Heart left ventricle (tissue), 13 donors: ENCODE results near the gene HDGFL2.

Experiments
- POLR2A ChIP-seq, 2 donors: fragments of 450-650 bp; IDR thresholded peaks; one replicate each; pipeline ENCODE4 v1.6.1; 2017; ENCODE audit warnings: antibody characterized with exemption in 2 of 2, mild to moderate bottlenecking in 2 of 2, moderate library complexity in 2 of 2
- TF ChIP-seq, protein P1 (sequence below), 12 donors: fragments of 200-600 bp; sonication (generic) in 4 of 12; IDR thresholded peaks; one replicate each; pipeline versions ENCODE4 v1.5.0 to v1.8.0; 2018 to 2022; ENCODE audit warnings: antibody characterized with exemption in 12 of 12, mild to moderate bottlenecking in 5 of 12
- donor health status: ischemic (EF 13 %, LVEDD 7.1; RV severe dilation, severe dysfunction).
- donor health status: DM: no; HTN: yes; CAD: no.
- donor health status: DM: no; HTN: no; CAD: no.
- donor health status: ischemic (EF 25% LVEDD 6.9; RV normal size, moderate dysfunction).
- donor health status: ischemic (EF 25% LVEDD 5.7; RV mildly dilated, moderate dysfunction).
- donor health status: ischemic (EF 35%, LVEDD 5.7; RV mildly dilated, moderate dysfunction).
- donor health status: nonischemic (EF 11% LVEDD 7.7; RV severe dilation, severe dysfunction).
- donor health status: DM: yes; HTN: yes; CAD: no.
- donor health status: PGD.
- donor health status: ischemic (EF 29% LVEDD 5.4; RV normal size, mild dysfunction).
- donor health status: nonischemic (EF 23%, LVEDD 6.1; RV moderate dilation, normal function).

DNA sequence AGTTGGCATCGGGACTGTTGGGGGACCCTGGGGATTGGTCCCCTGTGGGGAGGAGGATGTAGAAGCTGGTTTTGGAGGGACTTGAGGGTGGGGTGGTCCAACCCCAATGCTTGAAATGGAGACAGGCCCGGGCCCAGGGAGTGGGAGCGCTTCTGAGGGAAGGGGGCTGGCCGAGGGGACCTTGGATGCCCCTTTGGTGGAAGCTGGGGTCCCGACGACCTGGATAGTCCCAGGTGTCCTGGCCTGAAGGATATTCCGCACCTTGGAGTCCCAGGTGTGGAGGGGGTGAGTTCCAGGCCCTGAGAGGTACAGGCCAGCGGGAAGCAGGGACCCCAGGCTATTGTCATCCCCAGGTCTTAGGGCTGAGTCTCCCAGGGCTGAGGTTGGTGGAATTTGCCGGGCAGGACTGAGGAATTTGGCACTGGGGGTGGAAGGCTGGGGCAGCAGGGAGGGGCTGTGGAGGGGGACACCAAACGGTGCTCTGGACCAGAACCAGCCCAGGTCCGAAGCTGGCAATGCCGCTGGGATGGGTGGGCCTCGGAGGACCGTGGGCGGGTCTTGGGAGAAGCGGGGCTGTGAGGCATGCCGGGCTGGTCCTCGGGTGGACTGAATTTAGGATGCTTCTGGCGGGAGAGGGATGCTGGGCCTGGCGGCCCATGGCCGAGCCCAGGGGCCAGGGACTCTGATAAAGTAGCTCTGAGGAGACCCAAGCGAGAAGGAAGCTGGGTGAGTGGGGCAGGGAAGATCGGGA is 1.8 kb downstream of the HDGFL2 start:
- TF ChIP-seq POLR2A (IDR thresholded peaks at IDR 0.05) = no peak
- TF ChIP-seq, protein P1, sequence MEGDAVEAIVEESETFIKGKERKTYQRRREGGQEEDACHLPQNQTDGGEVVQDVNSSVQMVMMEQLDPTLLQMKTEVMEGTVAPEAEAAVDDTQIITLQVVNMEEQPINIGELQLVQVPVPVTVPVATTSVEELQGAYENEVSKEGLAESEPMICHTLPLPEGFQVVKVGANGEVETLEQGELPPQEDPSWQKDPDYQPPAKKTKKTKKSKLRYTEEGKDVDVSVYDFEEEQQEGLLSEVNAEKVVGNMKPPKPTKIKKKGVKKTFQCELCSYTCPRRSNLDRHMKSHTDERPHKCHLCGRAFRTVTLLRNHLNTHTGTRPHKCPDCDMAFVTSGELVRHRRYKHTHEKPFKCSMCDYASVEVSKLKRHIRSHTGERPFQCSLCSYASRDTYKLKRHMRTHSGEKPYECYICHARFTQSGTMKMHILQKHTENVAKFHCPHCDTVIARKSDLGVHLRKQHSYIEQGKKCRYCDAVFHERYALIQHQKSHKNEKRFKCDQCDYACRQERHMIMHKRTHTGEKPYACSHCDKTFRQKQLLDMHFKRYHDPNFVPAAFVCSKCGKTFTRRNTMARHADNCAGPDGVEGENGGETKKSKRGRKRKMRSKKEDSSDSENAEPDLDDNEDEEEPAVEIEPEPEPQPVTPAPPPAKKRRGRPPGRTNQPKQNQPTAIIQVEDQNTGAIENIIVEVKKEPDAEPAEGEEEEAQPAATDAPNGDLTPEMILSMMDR (IDR thresholded peaks at IDR 0.05) = no peak
